T-helper 1 cell (primary cell): ENCODE data around the gene CCDC177.

Experiments
- DNase-seq, 5 donors: peaks; one replicate each; pipeline ENCODE4 v3.0.0-alpha.2; 2012 to 2020

CCDC177 gene

DNA sequence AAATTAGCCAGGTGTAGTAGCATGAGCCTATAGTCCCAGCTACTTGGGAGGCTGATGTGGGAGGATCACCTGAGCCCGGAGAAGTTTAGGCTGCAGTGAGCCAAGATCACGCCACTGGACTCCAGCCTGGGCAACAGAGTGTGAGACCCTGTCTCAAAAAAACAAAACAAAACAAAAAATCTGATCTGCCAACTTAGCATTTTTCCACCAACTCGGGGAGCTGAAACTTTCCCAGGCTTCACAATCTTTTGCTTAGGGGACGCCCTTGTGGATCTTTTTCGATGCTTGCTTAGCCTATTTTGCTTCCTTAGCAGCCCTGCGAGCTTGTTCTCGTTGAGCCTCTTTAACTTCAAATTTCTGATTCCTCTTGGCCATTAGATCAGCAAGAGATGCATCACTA is 13.8 kb downstream of the CCDC177 start:
- DNase-seq: no peak

DNA sequence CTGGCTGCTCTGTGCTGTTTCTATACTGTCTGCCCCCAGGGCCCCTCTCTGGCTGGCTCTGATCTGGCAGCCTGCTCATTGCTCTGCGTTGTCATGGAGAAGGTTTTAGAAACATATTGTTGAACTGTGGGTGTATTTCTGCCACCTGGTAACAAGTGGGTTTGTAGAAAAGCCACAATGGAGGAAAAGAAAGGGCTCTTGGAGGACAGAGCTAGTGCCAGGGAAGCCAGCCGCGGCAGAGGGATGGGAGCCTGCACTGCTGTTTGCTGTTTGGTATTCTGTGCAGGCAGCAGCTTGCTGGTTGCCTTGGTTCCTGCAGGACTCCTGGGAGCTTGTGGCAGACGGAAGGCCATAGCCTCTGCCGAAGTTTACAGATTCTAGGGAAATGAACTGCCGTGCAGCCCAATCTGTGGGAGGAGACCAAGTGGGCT is 15.1 kb downstream of the CCDC177 start:
- DNase-seq: no peak

DNA sequence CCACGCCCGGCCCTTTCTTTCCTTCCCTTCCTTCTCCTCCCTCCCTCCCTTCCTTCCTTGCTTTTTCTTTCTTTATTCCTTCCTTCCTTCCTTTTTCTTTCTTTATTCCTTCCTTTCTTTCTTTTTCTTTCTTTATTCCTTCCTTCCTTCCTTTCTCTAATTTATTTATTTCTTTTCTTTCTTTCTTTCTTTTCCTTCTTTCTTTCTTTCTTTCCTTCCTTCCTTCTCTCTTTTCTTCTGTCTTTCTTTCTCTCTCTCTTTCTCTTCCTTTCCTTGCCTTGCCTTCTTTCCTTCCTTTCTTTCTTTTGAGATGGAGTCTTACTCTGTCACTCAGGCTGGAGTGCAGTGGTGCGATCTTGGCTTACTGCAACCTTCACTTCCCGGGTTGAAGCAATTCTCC is 15.9 kb downstream of the CCDC177 start:
- no peak for DNase-seq

DNA sequence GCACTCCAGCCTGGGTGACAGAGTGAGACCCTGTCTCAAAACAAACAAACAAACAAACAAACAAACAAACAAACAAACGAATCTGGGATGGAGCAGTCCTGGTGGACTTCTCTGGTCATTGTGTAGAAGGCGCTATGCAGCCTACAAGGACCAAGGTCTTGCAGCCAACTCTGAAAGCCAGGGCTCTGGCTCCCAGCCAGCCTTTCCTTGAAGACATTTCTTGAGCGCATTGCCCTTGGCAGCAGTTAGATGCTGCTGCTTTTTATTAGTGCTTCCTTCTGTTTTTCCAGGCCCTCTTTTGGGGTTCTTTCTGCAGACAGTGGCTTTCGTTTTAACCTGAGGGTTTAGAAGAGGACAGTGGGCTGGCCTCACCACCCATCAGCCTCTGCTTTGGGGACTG is 20.2 kb downstream of the CCDC177 start:
- no peak for DNase-seq

DNA sequence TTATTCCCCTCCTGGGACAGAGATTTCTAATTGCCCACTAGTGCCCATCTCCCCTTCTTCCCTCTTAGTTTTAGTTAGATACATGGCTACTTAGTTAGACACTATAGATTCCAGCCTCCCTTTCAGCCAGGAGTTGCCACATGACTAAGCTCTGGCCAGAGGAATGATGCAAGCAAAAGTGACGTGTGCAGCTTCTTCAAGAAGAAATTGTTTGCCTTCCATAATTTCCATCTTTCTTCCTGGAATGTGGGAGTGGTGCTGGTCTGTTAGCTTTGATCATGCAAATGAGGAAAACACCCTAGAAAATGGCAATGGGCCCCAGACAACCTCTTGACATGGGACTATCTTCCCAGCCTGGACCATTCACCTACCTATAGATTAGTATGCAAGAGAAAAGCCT is 21.4 kb downstream of the CCDC177 start:
- no peak for DNase-seq

DNA sequence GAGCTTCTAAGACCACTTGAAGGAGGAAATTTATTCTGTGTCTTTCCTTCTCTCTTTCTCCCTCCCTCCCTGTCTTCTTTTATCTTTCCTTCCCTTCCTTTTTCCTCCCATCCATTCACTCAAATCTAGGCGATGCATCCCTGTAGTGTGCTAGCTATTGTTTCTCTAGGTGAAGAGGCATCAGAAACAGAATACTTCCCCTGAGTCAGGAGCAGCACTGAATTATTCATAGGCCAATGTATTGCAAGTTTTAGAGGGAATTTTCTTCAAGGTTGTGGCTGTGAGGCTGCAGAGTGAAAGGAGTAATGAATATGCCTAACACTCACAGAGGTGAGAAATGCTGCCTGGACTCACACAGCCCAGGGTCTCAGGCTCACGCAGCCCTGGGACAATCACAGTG is 23.2 kb downstream of the CCDC177 start:
- no peak for DNase-seq

DNA sequence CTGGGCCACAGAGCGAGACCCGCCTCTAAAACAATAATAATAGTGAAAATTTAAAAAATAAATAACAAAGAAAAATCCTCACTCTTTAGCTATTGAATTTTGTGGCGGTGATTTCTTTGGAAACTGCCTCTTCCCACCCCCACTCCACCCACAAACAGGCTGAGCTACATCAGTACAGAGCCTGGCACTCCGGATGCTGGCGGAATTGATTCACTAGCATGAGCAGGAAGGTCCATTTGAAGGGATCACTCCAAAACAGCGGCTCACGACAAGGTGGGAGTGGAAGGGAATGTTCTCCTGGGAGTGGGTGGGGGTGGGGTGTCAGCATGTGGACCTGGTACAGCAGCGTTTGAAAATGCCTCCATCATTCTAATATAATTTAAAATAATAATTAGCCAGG is 26.1 kb downstream of the CCDC177 start:
- no peak for DNase-seq

DNA sequence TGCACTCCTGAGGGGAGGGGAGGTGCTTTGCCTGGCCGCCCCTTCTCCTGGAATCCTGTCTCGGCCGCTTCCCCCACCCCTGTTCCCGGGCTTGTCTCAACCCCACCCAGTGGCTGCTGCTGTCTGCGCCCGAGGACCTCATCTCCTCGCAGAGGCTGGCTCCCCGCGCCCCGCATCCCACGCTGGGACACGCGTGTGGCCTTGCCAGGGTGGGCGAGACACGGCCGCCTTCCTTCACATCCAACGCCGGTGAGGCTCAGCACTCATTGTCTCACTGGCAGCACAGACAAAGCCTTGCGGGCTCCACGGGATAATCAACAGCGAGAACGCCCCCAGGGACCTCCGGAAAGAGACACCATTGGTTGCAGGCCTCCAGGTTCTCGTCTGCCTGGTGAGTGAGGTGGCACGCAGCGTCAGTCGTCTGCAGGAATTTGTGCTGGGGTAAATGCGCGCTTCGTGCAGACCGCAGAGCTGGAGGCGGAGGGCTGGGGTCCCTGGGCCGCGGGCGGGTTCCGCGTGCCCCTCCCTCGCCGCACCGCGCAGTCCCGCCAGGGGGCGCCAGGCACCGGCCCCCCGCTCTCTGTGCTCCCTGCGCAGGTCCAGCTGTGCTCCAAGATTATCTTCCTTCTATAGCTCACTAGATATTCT is 26.8 kb downstream of the CCDC177 start:
- peak in 1 of 5 donors; percentile 3 for DNase-seq

DNA sequence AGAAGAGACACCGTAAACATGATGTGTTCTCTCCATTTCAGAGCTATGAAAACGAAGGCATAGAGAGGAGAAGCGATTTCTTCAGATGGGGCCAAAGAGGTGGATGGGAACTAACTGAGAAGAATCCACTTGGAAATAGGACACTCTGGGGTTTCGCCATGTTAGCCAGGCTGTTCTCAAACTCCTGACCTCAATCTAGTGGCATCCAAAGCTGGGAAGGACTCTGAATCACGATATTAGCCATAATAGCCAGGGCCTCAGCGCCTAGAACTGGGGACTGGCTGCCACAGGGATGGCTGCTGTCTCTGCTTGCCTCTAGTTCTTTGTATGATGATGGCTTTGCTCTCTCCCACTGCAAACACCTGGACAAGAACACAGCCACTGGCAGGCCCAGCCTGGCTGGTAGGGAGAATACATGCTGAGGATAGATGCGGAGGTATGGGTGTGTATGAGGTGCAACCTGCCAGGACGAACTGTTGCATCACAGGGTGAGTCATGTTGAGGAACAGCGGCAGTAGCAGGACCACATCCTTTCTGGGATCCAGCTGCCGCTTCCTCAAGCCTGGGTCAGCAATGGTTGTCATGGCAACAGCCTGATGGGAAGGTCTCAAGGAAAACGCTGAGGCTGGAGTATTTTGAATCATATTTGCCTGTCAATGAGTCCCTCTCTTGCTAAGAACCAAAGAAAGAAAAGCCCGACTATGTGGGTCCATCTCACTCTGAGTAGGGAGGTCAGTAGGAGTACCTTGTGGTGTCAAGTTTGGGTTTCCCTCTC is 31.1 kb downstream of the CCDC177 start:
- DNase-seq: peak in 1 of 5 donors; percentile 86

DNA sequence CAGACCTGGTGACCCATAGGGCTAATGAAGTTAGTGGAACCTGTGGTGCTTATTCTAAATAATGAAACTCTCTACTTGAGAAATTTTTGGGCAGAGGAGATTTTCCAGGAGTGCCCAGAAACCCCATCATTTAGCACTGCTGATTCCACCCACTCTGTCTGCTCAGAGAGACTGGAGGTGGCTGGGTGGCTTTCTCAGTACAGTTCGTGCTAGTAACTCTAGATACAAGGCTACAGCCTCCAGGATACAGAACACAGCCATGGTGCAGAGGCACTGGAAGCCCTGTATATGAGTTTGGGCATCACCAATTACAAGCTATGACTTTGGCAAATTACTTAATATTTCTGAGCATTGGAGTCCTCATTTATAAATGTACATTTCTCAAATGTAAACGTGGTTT is 32.4 kb downstream of the CCDC177 start:
- DNase-seq: no peak

DNA sequence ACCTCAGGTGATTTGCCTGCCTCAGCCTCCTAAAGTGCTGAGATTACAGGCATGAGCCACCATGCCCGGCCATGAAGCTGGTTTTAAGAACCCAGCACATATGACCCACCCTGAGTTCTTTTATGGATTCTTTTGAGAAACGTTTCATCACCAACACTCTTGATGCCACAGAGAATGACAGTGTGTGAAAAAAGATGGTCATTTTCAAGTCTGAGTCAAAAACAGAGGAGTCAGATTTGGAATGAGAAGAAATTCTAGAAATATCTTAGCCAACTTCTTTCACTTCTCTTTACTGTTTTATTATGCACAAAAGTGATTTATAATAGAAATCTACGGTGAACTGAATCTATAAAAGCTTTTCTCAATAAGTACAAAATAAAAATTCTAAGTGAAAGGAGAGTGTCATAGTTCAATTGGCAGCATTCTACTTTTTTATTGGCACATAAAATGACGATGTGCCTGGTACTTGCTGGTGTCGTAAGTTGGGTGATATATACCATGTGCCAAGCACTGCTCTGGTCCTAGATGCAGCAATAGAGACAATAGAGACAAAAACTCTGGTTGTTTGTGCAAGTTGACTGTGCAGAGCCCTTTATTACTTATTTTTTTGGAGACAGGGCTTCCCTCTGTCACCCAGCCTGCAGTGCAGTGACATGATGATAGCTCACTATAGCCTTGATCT is 33.9 kb downstream of the CCDC177 start:
- DNase-seq: no peak

DNA sequence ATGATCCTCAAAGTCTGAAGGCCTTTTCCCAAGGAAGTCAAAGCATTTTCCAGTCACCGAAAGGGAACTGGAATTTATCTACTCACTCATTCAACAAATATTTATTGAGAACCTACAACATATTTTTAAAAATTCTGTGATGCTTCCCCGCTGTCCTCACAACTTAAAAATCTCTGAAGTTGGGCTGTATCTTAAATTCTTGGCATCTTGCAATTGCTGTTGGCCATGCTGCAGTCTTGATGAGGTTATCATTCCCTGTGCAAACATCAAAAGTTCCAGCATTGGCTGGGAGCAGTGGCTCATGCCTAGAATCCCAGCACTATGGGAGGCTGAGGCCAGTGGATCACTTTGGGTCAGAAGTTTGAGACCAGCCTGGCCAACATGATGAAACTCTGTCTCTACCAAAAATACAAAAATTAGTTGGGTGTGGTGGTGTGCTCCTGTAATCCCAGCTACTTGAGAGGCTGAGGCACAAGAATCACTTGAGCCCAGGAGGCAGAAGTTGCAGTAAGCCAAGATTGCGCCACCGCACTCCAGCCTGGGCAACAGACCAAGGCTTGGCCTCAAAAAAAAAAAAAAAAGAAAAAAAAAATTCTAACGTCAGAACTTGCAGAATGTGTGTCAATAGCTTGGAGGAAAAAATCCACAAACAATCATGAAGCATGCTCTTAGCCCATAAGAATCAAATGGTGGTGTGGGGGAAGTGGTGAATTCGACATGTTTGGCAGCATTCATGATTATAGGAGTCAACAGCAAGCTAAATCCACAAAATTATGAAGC is 34.9 kb downstream of the CCDC177 start:
- DNase-seq: no peak

DNA sequence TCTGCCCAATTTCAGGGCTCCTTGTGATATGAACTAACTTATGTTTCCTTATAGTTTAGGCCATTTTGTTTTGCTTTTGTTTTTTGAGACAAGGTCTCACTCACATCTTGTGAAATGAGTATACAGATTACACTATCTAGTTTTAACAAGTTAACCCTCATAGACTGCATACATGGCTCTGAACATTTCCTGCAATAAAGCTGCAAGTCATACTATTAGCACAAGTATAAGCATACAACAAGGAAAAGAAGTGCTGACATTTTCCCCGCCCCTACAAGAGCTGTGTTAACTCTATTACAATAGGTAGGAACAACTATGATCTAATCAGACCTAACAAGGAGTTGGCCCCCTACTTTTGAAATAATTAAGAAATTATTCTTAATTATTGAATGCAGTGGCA is 35.9 kb downstream of the CCDC177 start:
- DNase-seq: no peak

DNA sequence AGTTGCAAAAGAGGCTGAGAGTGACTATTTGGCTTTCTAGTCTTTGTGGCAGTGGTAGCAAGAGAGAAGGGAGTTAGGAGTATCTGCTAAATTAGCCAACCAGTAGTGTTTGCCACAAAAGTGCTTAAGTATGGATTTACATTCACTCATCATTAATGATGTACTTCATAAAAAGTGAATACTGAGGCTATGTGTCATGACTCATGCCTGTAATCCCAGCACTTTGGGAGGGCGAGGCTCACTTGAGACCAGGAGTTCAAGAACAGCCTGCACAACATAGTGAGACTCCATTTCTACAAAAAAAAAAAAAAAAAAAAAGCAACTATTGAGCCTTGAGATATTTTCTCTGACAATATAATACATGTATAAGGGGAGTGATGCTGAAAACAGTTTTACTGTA is 36.8 kb downstream of the CCDC177 start:
- no peak for DNase-seq

DNA sequence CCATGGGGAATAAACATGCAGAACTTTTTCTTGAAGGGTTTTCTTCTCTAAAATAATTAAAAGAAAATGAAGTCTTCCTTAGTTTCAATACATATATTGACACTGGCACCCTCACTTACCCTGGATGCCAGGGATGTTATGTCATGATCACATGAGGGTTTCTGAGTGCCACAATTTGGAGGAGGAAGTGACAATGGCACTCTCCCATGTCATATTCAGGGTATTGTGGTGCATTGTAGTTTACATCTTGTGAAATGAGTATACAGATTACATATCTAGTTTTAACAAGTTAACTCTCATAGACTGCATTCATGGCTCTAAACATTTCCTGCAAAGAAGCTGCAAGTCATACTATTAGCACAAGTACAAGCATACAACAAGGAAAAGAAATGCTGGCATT is 37.7 kb downstream of the CCDC177 start:
- peak in 1 of 5 donors; percentile 15 for DNase-seq

DNA sequence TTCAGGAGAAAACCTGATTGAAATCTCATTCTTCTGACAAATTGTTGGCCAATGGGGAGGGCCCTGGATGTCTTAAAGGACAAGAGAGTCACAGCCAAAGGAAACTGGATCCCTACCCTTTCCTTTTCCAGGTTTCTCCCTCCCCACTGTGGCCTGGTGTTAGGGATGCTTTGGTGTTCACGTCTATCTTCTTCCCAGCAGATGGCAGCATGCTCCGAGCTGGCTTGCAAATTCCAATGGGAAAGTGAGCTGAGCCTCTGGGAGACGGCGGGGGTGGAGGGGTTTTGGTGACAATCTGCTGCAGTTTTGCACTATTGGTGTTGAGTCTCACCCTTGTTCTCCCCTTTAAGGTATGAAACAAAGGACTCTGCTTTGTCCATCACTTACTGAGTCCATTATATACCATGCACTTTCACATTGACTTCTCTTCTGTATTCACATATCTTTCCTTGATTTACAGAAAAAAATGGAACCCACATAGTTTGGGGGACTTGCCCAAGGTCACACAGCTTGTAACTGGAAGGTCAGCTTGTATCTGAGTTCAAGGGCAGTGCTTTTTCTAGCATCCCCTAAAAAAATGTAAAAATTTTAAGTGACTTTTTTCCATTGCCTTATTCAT is 39.3 kb downstream of the CCDC177 start:
- no peak for DNase-seq

DNA sequence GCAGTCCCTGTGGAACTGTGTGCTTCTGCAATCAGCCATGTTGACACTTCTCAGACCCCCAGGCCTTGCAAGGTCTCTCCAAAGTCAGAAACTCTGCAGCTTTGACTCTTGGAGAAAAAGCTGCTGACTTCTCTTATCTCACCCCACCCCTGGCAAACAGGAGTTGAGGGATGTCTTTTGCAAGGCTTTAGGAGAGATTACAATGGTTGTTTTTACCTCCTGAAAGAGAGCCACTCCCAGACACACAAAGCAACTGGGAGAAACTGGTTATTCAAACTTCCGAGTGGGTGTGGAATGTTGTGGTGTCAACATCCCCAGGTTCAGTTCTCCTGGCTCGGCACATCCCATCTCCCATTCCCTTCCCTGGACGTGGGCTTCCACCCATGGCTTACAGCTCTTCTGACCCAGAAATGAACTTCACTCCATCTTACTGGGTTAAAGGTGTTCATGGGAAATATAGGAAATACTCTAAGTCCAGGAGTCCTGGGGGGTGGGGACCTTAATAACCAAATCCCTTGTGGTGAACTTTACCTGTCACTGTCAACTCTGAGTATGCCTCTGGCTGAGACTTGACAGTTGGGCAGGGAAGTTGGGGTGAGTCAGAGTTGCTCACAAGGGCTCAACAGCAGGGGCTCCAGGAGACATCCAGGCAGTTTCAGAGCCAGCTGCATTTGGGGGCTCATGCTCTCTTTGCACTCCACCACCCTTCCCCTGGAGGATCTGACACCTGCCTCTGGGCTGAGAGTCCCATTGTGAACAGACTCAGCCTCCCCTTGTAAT is 41.9 kb downstream of the CCDC177 start:
- no peak for DNase-seq

DNA sequence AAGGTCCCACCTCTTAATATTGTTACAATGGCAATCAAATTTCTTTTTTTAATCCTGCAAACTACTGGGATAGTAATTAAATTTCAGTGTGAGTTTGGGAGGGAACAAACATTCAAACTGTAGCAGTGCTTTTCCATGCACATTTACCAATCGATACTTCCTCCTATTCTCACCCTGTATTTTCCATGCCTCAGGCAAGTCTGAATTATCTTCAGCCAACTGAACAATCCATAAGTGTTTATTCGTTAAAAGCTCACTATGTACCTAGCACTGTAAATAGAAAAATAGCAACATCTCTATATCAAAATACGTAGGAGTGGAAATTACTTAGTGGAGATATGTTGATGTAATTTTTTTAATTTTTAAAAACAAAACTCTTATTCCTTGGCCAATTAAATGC is 43.5 kb downstream of the CCDC177 start:
- no peak for DNase-seq

DNA sequence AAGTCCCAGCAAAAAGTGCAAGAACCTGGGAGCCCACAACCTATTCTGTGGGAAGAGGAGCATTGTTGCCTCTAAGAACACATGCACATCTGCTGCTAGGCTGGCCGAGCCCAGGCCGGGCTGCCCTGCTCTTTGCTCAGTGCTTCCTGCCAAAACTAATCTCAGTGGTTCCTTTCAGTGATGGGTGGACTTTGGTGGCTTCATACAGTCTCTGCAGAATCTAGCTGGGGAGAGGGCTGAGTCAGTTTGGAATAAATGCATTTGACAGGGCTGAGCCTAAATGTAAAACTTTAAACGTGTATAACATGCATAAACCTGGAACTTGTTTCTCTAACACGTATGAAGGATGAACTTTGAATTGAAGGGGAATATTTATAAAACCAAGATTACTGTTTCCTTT is 44.6 kb downstream of the CCDC177 start:
- no peak for DNase-seq

DNA sequence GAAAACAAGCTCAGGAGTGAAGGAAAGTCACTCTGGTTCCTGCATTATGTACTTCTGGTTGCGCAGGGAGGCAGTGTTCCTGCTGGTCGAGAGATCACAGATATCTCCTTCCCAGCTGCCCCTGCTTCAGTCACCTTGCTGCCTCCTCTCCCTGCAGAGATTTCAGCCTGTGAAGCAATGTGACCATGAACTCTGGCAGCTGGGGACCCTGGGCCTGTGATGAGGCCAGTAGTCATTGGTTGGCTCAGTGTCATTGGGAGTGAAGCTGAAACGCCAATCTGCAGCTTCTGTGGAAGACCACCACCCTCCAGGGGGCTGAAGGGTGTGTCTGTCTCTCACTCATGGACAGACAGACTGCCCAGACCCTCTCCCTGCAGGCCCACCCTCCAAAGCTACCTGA is 45.1 kb downstream of the CCDC177 start:
- no peak for DNase-seq

DNA sequence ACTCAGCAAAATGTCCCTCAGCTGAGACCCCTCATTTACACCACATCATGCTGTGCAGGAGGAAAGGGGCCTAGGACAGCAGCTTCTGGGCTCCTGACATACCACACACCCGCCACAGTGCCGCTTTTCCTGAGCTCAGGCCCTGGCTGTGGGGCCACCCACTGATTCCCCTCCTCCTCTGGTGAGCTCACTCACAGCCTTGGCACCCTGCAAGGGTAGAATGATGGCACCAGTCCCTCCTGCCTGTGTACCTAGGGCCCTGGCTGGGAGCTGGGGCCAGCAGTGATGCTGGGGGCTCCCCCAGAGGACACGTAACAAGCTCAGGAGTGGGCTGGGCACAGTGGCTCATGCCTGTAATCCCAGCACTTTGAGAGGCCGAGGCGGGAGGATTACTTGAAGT is 45.7 kb downstream of the CCDC177 start:
- no peak for DNase-seq

DNA sequence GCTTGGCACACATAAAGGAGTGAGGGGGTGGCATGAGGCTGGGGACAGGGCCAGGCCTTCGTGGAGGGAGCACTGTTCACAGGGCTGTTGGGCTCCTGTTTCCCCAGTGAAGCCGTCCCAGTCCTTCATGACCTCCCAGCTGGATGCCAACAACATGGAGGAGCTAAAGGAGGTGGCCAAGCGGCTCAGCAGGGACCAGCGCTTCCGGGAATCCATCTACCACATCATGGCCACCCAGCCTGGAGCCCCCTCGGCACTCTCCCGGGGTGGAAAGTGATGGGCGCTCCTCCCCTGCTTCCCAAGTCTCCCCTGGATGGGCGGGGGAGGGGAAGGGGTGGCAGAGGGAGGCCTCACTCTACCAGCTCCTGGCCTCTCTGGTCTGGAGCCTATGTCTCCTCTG is 46.5 kb downstream of the CCDC177 start:
- no peak for DNase-seq
